ENCODE measurements around the gene DOHH. TPM values are rescaled to one million over a fixed set of nuclear protein-coding genes. Genes with fewer than 3 reads are reported as not detected.
A peak's percentile ranks its signal among the peaks of the same experiment; 100 is the strongest.
"Not testable (repeated sequence)": the region's sequence is repeated elsewhere in the genome, so short reads cannot be mapped to it uniquely, and the experiment has no call there.

DOHH gene
- total RNA-seq, 1 donor from 2014 or later: 15.0 TPM

- no peaks in the 10 kb centered on the region for H3K27me3 ChIP-seq
- intact Hi-C loops (cut with DNase I): no loop called here
- TF ChIP-seq POLR2A (IDR thresholded peaks at IDR 0.05): no peak
- TF ChIP-seq POLR2AphosphoS5 (IDR thresholded peaks at IDR 0.05; ENCODE audit: insufficient read depth in 1 of 2, low read depth in 1 of 2): peak in 1 of 2 donors; percentile 20
- no peak for TF ChIP-seq CTCF (IDR thresholded peaks at IDR 0.05)
- peak overlapping the region; percentile 83 for H3K27ac ChIP-seq
- H3K4me1 ChIP-seq: peaks cover 11% of the 10 kb centered on the region
- no peak for DNase-seq (ENCODE audit: extremely low spot score in 2 of 2)
- peaks cover 0 to 55% of the 10 kb centered on the region in 2 donors for H3K36me3 ChIP-seq
- H3K9me3 ChIP-seq: no peaks in the 10 kb centered on the region
- H3K4me3 ChIP-seq: no peak overlapping the region
These were observed 49.0 kb downstream of the DOHH start for GRCh38 chr19:3451451-3451866.

- Histone ChIP-seq H3K4me3 (no peak overlapping the region), H3K4me1 (peaks cover 11% of the 10 kb centered on the region), H3K27ac (peak overlapping the region; percentile 83), H3K9me3 (no peaks in the 10 kb centered on the region), H3K36me3 (peaks cover 0 to 58% of the 10 kb centered on the region in 2 donors), H3K27me3 (no peaks in the 10 kb centered on the region)
- intact Hi-C loops (cut with DNase I): no loop called here
- peak in 1 of 2 donors; percentile 97 for DNase-seq (ENCODE audit: extremely low spot score in 2 of 2)
- TF ChIP-seq POLR2AphosphoS5 (IDR thresholded peaks at IDR 0.05; ENCODE audit: insufficient read depth in 1 of 2, low read depth in 1 of 2) (peak; percentile 79 to 88), POLR2A (IDR thresholded peaks at IDR 0.05) (no peak), CTCF (IDR thresholded peaks at IDR 0.05) (no peak)
These were observed 49.6 kb downstream of the DOHH start for GRCh38 chr19:3450796-3451411.

- no peak overlapping the region for H3K4me3 ChIP-seq
- peaks cover 32% of the 10 kb centered on the region for H3K4me1 ChIP-seq
- TF ChIP-seq POLR2A (IDR thresholded peaks at IDR 0.05) (no peak), POLR2AphosphoS5 (IDR thresholded peaks at IDR 0.05; ENCODE audit: insufficient read depth in 1 of 2, low read depth in 1 of 2) (peak in 1 of 2 donors; percentile 12)
- H3K27me3 ChIP-seq: no peaks in the 10 kb centered on the region
- DNase-seq (ENCODE audit: extremely low spot score in 2 of 2): no peak
- intact Hi-C loops (cut with DNase I): no loop called here
- peaks cover 0 to 44% of the 10 kb centered on the region in 2 donors for H3K36me3 ChIP-seq
- H3K9me3 ChIP-seq: no peaks in the 10 kb centered on the region
- H3K27ac ChIP-seq: peak overlapping the region; percentile 83
These were observed 51.7 kb downstream of the DOHH start for GRCh38 chr19:3448616-3449334.

GRCh38 chr19:3446657-3447056, 53.8 kb downstream of the DOHH start:
- H3K4me3 ChIP-seq; H3K27ac ChIP-seq; H3K27me3 ChIP-seq; DNase-seq (ENCODE audit: extremely low spot score in 2 of 2); intact Hi-C loops (cut with DNase I); H3K9me3 ChIP-seq: not testable (repeated sequence)
- H3K36me3 ChIP-seq: peaks cover 0 to 30% of the 10 kb centered on the region in 2 donors
- H3K4me1 ChIP-seq: peaks cover 40% of the 10 kb centered on the region

GRCh38 chr19:3444695-3445234, 55.7 kb downstream of the DOHH start:
- no peak for DNase-seq (ENCODE audit: extremely low spot score in 2 of 2)
- intact Hi-C loops (cut with DNase I): no loop called here
- TF ChIP-seq CTCF (IDR thresholded peaks at IDR 0.05): no peak
- no peak for TF ChIP-seq POLR2A (IDR thresholded peaks at IDR 0.05)
- peak in 1 of 2 donors; percentile 35 for TF ChIP-seq POLR2AphosphoS5 (IDR thresholded peaks at IDR 0.05; ENCODE audit: insufficient read depth in 1 of 2, low read depth in 1 of 2)
- peak overlapping the region; percentile 80 for H3K27ac ChIP-seq
- H3K4me3 ChIP-seq: no peak overlapping the region
- peaks cover 33% of the 10 kb centered on the region for H3K4me1 ChIP-seq
- H3K27me3 ChIP-seq: no peaks in the 10 kb centered on the region
- no peaks in the 10 kb centered on the region for H3K9me3 ChIP-seq
- H3K36me3 ChIP-seq: peaks cover 0 to 24% of the 10 kb centered on the region in 2 donors

All from vagina (tissue), 2 donors.